Cardiac fibroblast (primary cell): ENCODE data around the gene CHSY1.
"Not testable (repeated sequence)": the region's sequence is repeated elsewhere in the genome, so short reads cannot be mapped to it uniquely, and the experiment has no call there.

ENCODE experiments used
- DNase-seq, 2 donors: peaks; one replicate each; pipeline versions ENCODE4 v3.0.0 to v3.0.0-alpha.2; 2010; ENCODE audit warnings: low read depth in 2 of 2
- H3K4me3 ChIP-seq, 2 donors: replicated peaks in 1 of 2; 1 replicate in 1 of 2; 2 replicates in 1 of 2; pipeline ENCODE4 v1.5.1; 2011; ENCODE audit warnings: low read depth in 2 of 2, low read length in 2 of 2, mild to moderate bottlenecking in 2 of 2, moderate library complexity in 1 of 2
- CTCF ChIP-seq: IDR thresholded peaks from one replicate; pipeline ENCODE4 v1.5.1; 2011; ENCODE audit warnings: low read depth, mild to moderate bottlenecking, low read length, inconsistent platforms

The CHSY1 gene

GRCh38 chr15:101217446-101217845, 34.4 kb downstream of the CHSY1 start:
- no peak overlapping the region for H3K4me3 ChIP-seq
- DNase-seq = no peak
- TF ChIP-seq CTCF = no peak

GRCh38 chr15:101216100-101216499, 35.7 kb downstream of the CHSY1 start:
- no peak overlapping the region for H3K4me3 ChIP-seq
- DNase-seq = no peak
- TF ChIP-seq CTCF = no peak

- TF ChIP-seq CTCF = no peak
- DNase-seq = no peak
- no peak overlapping the region for H3K4me3 ChIP-seq
These were observed 36.2 kb downstream of the CHSY1 start for GRCh38 chr15:101215681-101216080.

- not testable (repeated sequence) for DNase-seq, H3K4me3 ChIP-seq
These were observed 37.3 kb downstream of the CHSY1 start for GRCh38 chr15:101214435-101215097.

GRCh38 chr15:101213570-101213969, 38.3 kb downstream of the CHSY1 start:
- H3K4me3 ChIP-seq = no peak overlapping the region
- TF ChIP-seq CTCF = no peak
- no peak for DNase-seq

GRCh38 chr15:101213147-101213546, 38.7 kb downstream of the CHSY1 start:
- TF ChIP-seq CTCF = no peak
- no peak for DNase-seq
- no peak overlapping the region for H3K4me3 ChIP-seq

- DNase-seq = no peak
- H3K4me3 ChIP-seq = no peak overlapping the region
- no peak for TF ChIP-seq CTCF
These were observed 40.0 kb downstream of the CHSY1 start for GRCh38 chr15:101211897-101212296.
